Measurements from ENCODE around the gene SCNN1B.

The SCNN1B gene

GRCh38 chr16:23407436-23408127, 105.5 kb downstream of the SCNN1B start:
- Mint-ChIP-seq H3K36me3 (ENCODE audit: insufficient read depth) (peaks cover 63% of the 10 kb centered on the region), H3K27me3 (no peaks in the 10 kb centered on the region)

GRCh38 chr16:23408242-23408822, 106.2 kb downstream of the SCNN1B start:
- Mint-ChIP-seq H3K4me1 (ENCODE audit: low read depth in 2 of 2) (no peaks in the 10 kb centered on the region), H3K27ac (peak overlapping the region in 1 of 2 donors; percentile 15), H3K27me3 (no peaks in the 10 kb centered on the region), H3K4me3 (no peak overlapping the region), H3K9me3 (no peaks in the 10 kb centered on the region), H3K36me3 (ENCODE audit: insufficient read depth) (peaks cover 63% of the 10 kb centered on the region)
- DNase-seq: no peak
- ATAC-seq (replicated peaks): no peak

More at GRCh38 chr16:23407436-23408127, 105.5 kb downstream of the SCNN1B start:
- Mint-ChIP-seq H3K27ac (no peak overlapping the region), H3K9me3 (no peaks in the 10 kb centered on the region), H3K4me1 (ENCODE audit: low read depth in 2 of 2) (no peaks in the 10 kb centered on the region), H3K4me3 (no peak overlapping the region)
- ATAC-seq (replicated peaks) (no peak), DNase-seq (no peak)

GRCh38 chr16:23408823-23409298, 106.8 kb downstream of the SCNN1B start:
- Mint-ChIP-seq H3K27ac (peak overlapping the region in 1 of 2 donors; percentile 15), H3K4me3 (no peak overlapping the region), H3K9me3 (no peaks in the 10 kb centered on the region), H3K4me1 (ENCODE audit: low read depth in 2 of 2) (no peaks in the 10 kb centered on the region), H3K27me3 (no peaks in the 10 kb centered on the region), H3K36me3 (ENCODE audit: insufficient read depth) (peaks cover 61% of the 10 kb centered on the region)
- ATAC-seq (replicated peaks) (no peak), DNase-seq (no peak)

- Mint-ChIP-seq H3K36me3 (ENCODE audit: insufficient read depth) (peaks cover 60% of the 10 kb centered on the region), H3K4me1 (ENCODE audit: low read depth in 2 of 2) (no peaks in the 10 kb centered on the region), H3K27ac (no peak overlapping the region), H3K27me3 (no peaks in the 10 kb centered on the region), H3K4me3 (no peak overlapping the region), H3K9me3 (no peaks in the 10 kb centered on the region)
- ATAC-seq (replicated peaks) (no peak), DNase-seq (no peak)
These were observed 107.4 kb downstream of the SCNN1B start for GRCh38 chr16:23409522-23409921.

GRCh38 chr16:23410176-23410575, 108.1 kb downstream of the SCNN1B start:
- no peak overlapping the region for H3K27ac Mint-ChIP-seq
- H3K4me3 Mint-ChIP-seq: no peak overlapping the region
- no peak for ATAC-seq (replicated peaks)
- no peaks in the 10 kb centered on the region for H3K4me1 Mint-ChIP-seq (ENCODE audit: low read depth in 2 of 2)
- H3K9me3 Mint-ChIP-seq: no peaks in the 10 kb centered on the region
- H3K36me3 Mint-ChIP-seq (ENCODE audit: insufficient read depth): peaks cover 57% of the 10 kb centered on the region
- no peaks in the 10 kb centered on the region for H3K27me3 Mint-ChIP-seq
- DNase-seq: no peak

- DNase-seq: no peak
- no peak for ATAC-seq (replicated peaks)
- Mint-ChIP-seq H3K9me3 (no peaks in the 10 kb centered on the region), H3K4me1 (ENCODE audit: low read depth in 2 of 2) (no peaks in the 10 kb centered on the region), H3K36me3 (ENCODE audit: insufficient read depth) (peaks cover 54% of the 10 kb centered on the region), H3K27me3 (no peaks in the 10 kb centered on the region), H3K4me3 (no peak overlapping the region), H3K27ac (peak overlapping the region; percentile 13 to 64)
These were observed 112.6 kb downstream of the SCNN1B start for GRCh38 chr16:23414731-23415130.

GRCh38 chr16:23416816-23417215, 114.7 kb downstream of the SCNN1B start:
- H3K27me3 Mint-ChIP-seq: no peaks in the 10 kb centered on the region
- H3K4me3 Mint-ChIP-seq: no peak overlapping the region
- ATAC-seq (replicated peaks) (no peak), DNase-seq (no peak)
- H3K4me1 Mint-ChIP-seq (ENCODE audit: low read depth in 2 of 2): no peaks in the 10 kb centered on the region
- H3K27ac Mint-ChIP-seq: no peak overlapping the region
- H3K36me3 Mint-ChIP-seq (ENCODE audit: insufficient read depth): peaks cover 42% of the 10 kb centered on the region
- H3K9me3 Mint-ChIP-seq: no peaks in the 10 kb centered on the region

GRCh38 chr16:23420011-23420410, 117.9 kb downstream of the SCNN1B start:
- Mint-ChIP-seq H3K36me3 (ENCODE audit: insufficient read depth) (peaks cover 39% of the 10 kb centered on the region), H3K27me3 (no peaks in the 10 kb centered on the region), H3K4me1 (ENCODE audit: low read depth in 2 of 2) (no peaks in the 10 kb centered on the region), H3K4me3 (no peak overlapping the region), H3K9me3 (no peaks in the 10 kb centered on the region), H3K27ac (no peak overlapping the region)
- ATAC-seq (replicated peaks): no peak
- no peak for DNase-seq

GRCh38 chr16:23423496-23424049, 121.5 kb downstream of the SCNN1B start:
- H3K36me3 Mint-ChIP-seq (ENCODE audit: insufficient read depth): peaks cover 37% of the 10 kb centered on the region
- H3K9me3 Mint-ChIP-seq: no peaks in the 10 kb centered on the region
- no peak overlapping the region for H3K27ac Mint-ChIP-seq
- H3K4me3 Mint-ChIP-seq: no peak overlapping the region
- ATAC-seq (replicated peaks) (no peak), DNase-seq (no peak)
- H3K4me1 Mint-ChIP-seq (ENCODE audit: low read depth in 2 of 2): no peaks in the 10 kb centered on the region
- no peaks in the 10 kb centered on the region for H3K27me3 Mint-ChIP-seq

GRCh38 chr16:23424292-23424958, 122.3 kb downstream of the SCNN1B start:
- Mint-ChIP-seq H3K27me3 (no peaks in the 10 kb centered on the region), H3K4me1 (ENCODE audit: low read depth in 2 of 2) (no peaks in the 10 kb centered on the region), H3K27ac (no peak overlapping the region), H3K9me3 (no peaks in the 10 kb centered on the region), H3K4me3 (no peak overlapping the region), H3K36me3 (ENCODE audit: insufficient read depth) (peaks cover 39% of the 10 kb centered on the region)
- no peak for DNase-seq
- ATAC-seq (replicated peaks): no peak

- Mint-ChIP-seq H3K4me1 (ENCODE audit: low read depth in 2 of 2) (no peaks in the 10 kb centered on the region), H3K27me3 (no peaks in the 10 kb centered on the region), H3K36me3 (ENCODE audit: insufficient read depth) (peaks cover 57% of the 10 kb centered on the region), H3K27ac (no peak overlapping the region), H3K4me3 (no peak overlapping the region), H3K9me3 (no peaks in the 10 kb centered on the region)
- DNase-seq (no peak), ATAC-seq (replicated peaks) (no peak)
These were observed 126.2 kb downstream of the SCNN1B start for GRCh38 chr16:23428351-23428750.
